ENCODE measurements around the gene KRTAP22-1.

The KRTAP22-1 gene

GRCh38 chr21:30628109-30628508 is 27.2 kb downstream of the KRTAP22-1 start:
- no peak for FAIRE-seq

- FAIRE-seq: no peak
Observed at GRCh38 chr21:30629200-30629599, 28.3 kb downstream of the KRTAP22-1 start.

GRCh38 chr21:30634906-30635305 is 34.0 kb downstream of the KRTAP22-1 start, which contains the start of gene KRTAP20-2:
Gene KRTAP20-2 (plus strand): TSS chr21:30635206. CDS start chr21:30635264, 58 bp downstream.
- no peak for FAIRE-seq

GRCh38 chr21:30638686-30639085 is 37.8 kb downstream of the KRTAP22-1 start:
- no peak for FAIRE-seq

GRCh38 chr21:30642564-30642963 is 41.7 kb downstream of the KRTAP22-1 start, which contains the start of gene KRTAP20-3:
Gene KRTAP20-3 (plus strand): TSS chr21:30642864.
- no peak for FAIRE-seq

- FAIRE-seq: no peak
Observed at GRCh38 chr21:30646904-30647414, 46.1 kb downstream of the KRTAP22-1 start.
